HG03442 (cell line): ENCODE data around the gene RNASE12.
"Not testable (repeated sequence)": the region's sequence is repeated elsewhere in the genome, so short reads cannot be mapped to it uniquely, and the experiment has no call there.

Experiments used
- ATAC-seq: cut with Tn5 transposase; IDR thresholded peaks from one replicate; pipeline ENCODE4 v1.9.1; 2021; ENCODE audit warnings: mild to moderate bottlenecking, moderate library complexity; ENCODE audit not compliant: unreplicated experiment

Gene RNASE12

GRCh38 chr14:20583908-20584307, 7.3 kb downstream of the RNASE12 start:
- no peak for ATAC-seq

DNA sequence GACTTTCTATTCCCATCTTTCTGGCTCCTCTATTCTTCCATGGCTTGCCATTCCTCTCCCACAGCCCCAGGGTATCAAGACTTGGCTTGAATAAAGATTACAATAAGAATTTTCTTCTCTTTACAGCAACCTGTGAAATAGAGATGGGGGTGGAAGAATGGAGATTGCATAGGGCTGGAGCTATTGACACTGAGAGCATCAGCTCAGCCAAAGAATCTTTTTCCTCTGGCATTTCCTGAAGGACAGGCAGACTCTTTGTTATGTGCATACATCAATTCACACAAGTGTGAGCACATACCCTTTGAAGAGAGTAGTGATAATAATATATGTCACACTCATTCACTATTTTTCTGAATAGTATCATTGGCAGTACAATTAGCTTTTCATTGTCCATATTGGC, 8.0 kb downstream of the RNASE12 start:
- no peak for ATAC-seq

DNA sequence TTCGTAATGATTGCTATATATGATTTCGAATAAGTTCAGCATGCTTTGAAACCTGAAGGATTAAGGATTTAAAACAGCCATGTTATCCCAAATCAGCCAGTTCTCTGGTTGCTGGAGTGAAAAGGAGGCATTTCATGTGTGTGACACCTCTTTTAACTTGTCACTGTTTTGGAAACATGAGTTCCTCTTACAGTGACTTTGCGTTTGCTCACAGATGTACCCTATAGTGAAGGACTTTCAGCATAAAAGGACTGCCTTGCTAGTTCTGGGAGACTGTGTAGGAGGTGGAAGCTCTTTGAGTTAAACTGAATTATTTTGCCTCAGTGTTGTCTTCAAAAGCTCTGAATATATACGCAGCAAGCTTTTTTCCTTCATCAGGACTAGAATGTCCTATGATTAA, 10.9 kb downstream of the RNASE12 start:
- no peak for ATAC-seq

GRCh38 chr14:20578784-20579502, 12.2 kb downstream of the RNASE12 start:
- no peak for ATAC-seq

- no peak for ATAC-seq
Observed at GRCh38 chr14:20578325-20578724, 12.9 kb downstream of the RNASE12 start.

- not testable (repeated sequence) for ATAC-seq
Observed at GRCh38 chr14:20572382-20572990, 18.7 kb downstream of the RNASE12 start.

GRCh38 chr14:20570720-20571119, 20.5 kb downstream of the RNASE12 start:
- not testable (repeated sequence) for ATAC-seq

DNA sequence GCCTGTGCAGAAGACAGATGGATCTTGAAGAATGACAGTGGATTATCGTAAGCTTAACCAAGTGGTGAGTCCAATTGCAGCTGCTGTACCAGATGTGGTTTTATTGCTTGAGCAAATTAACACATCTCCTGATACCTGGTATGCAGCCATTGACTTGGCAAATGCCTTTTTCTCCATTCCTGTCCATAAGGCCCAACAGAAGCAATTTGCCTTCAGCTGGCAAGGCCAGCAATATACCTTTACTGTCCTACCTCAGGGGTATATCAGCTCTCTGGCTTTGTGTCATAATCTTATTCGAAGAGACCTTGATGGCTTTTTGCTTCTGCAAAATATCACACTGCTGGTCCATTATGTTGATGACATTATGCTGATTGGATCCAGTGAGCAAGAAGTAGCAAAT, 21.3 kb downstream of the RNASE12 start:
- ATAC-seq = not testable (repeated sequence)

- no peak for ATAC-seq
Observed at GRCh38 chr14:20569066-20569465, 22.1 kb downstream of the RNASE12 start.

DNA sequence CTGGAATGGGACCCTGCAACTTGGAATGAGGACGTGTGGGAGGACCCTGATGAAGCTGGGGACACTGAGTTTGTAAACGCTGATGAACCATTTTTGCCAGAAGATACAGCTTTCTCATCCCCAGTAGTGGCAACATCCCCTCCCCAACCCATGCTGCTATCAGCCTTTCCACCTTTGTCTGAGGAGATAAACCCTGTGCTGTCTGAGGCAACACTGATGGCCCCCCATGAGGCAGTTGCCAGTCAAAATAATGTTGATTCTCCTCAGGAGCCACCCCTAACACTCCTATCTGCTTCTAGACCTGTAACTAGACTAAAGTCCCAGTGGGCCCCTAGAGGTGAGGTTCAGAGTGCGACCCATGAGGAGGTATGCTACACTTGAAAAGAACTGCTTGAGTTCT, 22.8 kb downstream of the RNASE12 start:
- ATAC-seq = no peak

DNA sequence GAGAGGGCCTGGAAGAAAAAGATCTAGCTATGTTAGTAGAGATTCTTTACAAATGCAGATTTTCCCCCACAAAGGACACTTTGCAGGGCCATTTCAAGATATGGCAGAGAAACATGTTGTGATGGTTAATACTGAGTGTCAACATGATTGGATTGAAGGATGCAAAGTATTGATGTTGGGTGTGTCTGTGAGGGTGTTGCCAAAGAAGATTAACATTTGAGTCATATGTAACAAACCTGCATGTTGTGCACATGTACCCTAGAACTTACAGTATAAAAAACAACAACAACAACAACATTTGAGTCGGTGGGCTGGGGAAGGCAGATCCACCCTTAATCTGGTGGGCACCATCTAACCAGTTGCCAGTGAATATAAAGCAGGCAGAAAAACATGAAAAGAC, 24.0 kb downstream of the RNASE12 start:
- ATAC-seq = not testable (repeated sequence)

GRCh38 chr14:20564501-20564997, 26.6 kb downstream of the RNASE12 start:
- ATAC-seq = no peak

DNA sequence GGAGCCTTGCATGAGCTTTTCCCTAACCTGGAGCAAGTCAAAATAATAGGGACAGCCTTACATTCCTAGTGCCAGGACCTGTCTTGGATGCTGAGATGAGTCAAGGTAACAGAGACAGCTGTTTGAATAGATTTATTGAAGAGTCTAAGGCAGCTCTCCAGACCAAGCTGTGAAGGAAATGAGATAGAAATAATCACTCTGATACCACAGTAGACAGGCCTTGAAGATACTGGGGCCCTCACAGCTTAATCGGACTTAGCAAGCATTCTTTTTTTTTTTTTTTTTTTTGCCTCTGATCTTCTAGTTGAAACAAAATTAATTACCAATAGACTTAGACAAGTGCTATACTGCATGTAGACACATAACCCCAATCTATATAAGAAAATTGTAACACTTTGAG, 27.2 kb downstream of the RNASE12 start:
- ATAC-seq = no peak

DNA sequence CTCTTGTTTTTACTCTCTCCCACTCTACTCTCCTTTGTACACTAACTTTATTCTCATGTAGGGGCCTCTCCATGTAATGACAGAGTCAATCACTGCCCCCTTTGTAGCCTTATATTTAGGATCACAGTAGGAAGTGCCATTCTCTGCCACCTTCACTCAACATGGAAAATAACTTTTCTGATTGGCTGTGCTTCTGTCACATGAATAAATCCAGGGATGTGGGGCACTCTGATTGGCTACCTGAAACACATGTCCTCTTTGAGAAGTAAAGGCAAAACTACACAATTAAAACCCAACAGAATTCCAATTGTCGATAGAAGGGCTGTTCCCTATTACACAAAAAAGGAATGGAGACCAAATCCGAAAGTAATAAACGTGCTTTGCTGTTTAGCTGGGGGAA, 30.2 kb downstream of the RNASE12 start, which contains the start of gene RNASE9:
RNASE9 (minus strand) TSS at position 87 of the 400 bp plus-strand sequence.
- ATAC-seq = no peak

DNA sequence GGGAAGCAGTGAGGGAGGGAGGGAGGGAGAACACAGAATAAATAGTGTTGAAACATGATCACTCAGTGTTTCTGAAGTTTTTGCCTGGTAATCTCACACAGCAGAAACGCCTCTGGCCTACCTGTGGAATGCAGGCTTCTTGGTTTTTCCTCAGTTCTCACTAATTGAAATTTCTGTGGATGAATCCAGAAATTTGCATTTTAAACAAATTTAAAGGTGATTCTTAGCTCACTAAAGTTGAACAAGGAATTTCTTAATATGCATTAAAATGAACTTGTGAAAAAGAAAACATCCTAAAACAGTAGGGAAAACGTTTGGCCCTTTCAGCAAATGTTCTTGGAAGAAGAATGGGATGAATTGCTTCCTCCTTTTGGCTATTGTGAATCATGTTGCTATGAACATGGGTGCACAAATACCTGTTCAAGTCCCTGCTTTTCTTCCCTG, 31.7 kb downstream of the RNASE12 start:
- no peak for ATAC-seq

- ATAC-seq = no peak
Observed at GRCh38 chr14:20557212-20557542, 34.0 kb downstream of the RNASE12 start.

- ATAC-seq = no peak
Observed at GRCh38 chr14:20556500-20557211, 34.5 kb downstream of the RNASE12 start.

- no peak for ATAC-seq
Observed at GRCh38 chr14:20555845-20556244, 35.3 kb downstream of the RNASE12 start.

DNA sequence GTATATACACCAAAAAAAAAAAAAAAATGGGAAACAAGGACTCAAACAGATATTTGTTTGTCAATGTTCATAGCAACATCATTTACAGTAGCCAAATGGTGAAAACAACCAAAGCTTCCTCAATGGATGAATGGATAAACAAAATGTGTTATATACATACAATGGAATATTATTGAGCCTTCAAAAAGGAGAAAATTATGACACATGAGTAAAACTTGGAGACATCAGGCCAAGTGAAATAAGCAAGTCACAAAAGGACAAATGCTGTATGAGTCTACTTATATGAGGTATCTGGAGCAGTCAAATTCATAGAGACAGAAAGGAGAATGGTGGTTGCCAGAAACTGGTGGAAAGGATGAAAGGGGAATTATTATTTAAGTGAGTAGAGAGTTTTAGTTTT, 38.2 kb downstream of the RNASE12 start:
- ATAC-seq = no peak

DNA sequence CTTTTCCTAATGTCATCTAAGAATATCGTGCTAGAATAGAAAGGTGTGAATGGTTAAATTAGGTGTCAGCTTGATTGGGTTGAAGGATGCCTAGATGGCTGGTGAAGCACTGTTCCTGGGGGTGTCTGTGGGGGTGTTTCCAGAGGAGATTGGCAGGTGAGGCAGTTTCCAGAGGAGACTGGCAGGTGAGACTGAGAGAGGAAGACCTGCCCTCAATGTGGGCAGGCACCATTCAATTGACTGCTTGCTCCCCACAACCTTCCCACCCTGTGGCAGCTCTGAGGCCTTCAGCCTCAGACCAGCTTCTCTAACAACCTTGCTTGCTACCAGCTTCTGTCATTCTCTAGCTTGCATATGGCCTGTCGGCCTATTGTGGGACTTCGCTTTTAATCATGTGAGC, 39.6 kb downstream of the RNASE12 start:
- ATAC-seq = no peak

GRCh38 chr14:20550926-20551325, 40.2 kb downstream of the RNASE12 start:
- ATAC-seq = no peak
